IPS DF 6.9 (cell line): ENCODE results near the gene NDUFV3.
A peak's percentile ranks its signal among the peaks of the same experiment; 100 is the strongest.
"Not testable (repeated sequence)": the region's sequence is repeated elsewhere in the genome, so short reads cannot be mapped to it uniquely, and the experiment has no call there.

Experiments
- DNase-seq: peaks from one replicate; pipeline ENCODE4 v3.0.0-alpha.2; 2013; ENCODE audit warnings: low read depth, low spot score
- H3K27ac ChIP-seq: one replicate; pipeline ENCODE4 v1.5.1; 2013; ENCODE audit warnings: low read length, control low read depth
- H3K27me3 ChIP-seq: 2 replicates; pipeline ENCODE4 v1.6.1; 2013; ENCODE audit warnings: mild to moderate bottlenecking, low read length; ENCODE audit not compliant: control insufficient read depth, insufficient read depth
- H3K36me3 ChIP-seq: 2 replicates; pipeline ENCODE4 v1.6.1; 2013; ENCODE audit warnings: low read length; ENCODE audit not compliant: control insufficient read depth, insufficient read depth
- H3K4me1 ChIP-seq: 2 replicates; pipeline ENCODE4 v1.6.1; 2013; ENCODE audit warnings: low read length; ENCODE audit not compliant: control insufficient read depth, insufficient read depth
- H3K4me3 ChIP-seq: 2 replicates; pipeline ENCODE4 v1.5.1; 2013; ENCODE audit warnings: mild to moderate bottlenecking, low read length
- H3K9me3 ChIP-seq: 2 replicates; pipeline ENCODE4 v1.6.1; 2013; ENCODE audit warnings: low read length, inconsistent platforms; ENCODE audit not compliant: control insufficient read depth, insufficient read depth
- WGBS: extraction: QIAGEN DNeasy Blood & Tissue Kit; methylation state at CpG from one replicate; pipeline ENCODE4 v1.1.7; 2013; ENCODE audit warnings: mixed read lengths, missing lambda C conversion rate; ENCODE audit not compliant: insufficient read length, insufficient coverage; 5-methylcytosine and 5-hydroxymethylcytosine counted together

Gene NDUFV3

GRCh38 chr21:42892931-42893755 is at the start of gene NDUFV3:
Gene NDUFV3 (plus strand): TSS chr21:42893309. CDS start chr21:42893334, 25 bp downstream.
- no peaks in the 10 kb centered on the region for H3K36me3 ChIP-seq
- H3K27ac ChIP-seq, result no peak within 1 kb of the TSS
- peak within 1 kb of the TSS; percentile 98 for H3K4me3 ChIP-seq
- peak; percentile 91 for DNase-seq
- no peaks in the 10 kb centered on the region for H3K27me3 ChIP-seq
- no peaks in the 10 kb centered on the region for H3K9me3 ChIP-seq
- no CpG with 5 or more reads among the region's 87 CpGs for WGBS
- no peaks in the 10 kb centered on the region for H3K4me1 ChIP-seq

GRCh38 chr21:42844411-42845113 is 48.5 kb upstream of the NDUFV3 start:
- WGBS, result no CpG with 5 or more reads among the region's 22 CpGs
- Histone ChIP-seq H3K9me3 (no peaks in the 10 kb centered on the region), H3K27me3 (no peaks in the 10 kb centered on the region), H3K4me1 (no peaks in the 10 kb centered on the region), H3K36me3 (peaks cover 44% of the 10 kb centered on the region), H3K4me3 (no peak overlapping the region), H3K27ac (no peak overlapping the region)
- DNase-seq, result no peak

GRCh38 chr21:42845296-42845965 is 47.7 kb upstream of the NDUFV3 start:
- Histone ChIP-seq H3K36me3 (peaks cover 47% of the 10 kb centered on the region), H3K9me3 (no peaks in the 10 kb centered on the region), H3K27ac (no peak overlapping the region), H3K4me3 (no peak overlapping the region), H3K27me3 (no peaks in the 10 kb centered on the region), H3K4me1 (no peaks in the 10 kb centered on the region)
- no CpG with 5 or more reads among the region's 21 CpGs for WGBS
- no peak for DNase-seq

- no peak overlapping the region for H3K4me3 ChIP-seq
- DNase-seq, result no peak
- H3K9me3 ChIP-seq, result no peaks in the 10 kb centered on the region
- no peak overlapping the region for H3K27ac ChIP-seq
- no peaks in the 10 kb centered on the region for H3K27me3 ChIP-seq
- no CpG with 5 or more reads among the region's 10 CpGs for whole genome bisulfite sequencing
- H3K36me3 ChIP-seq, result peaks cover 45% of the 10 kb centered on the region
- no peaks in the 10 kb centered on the region for H3K4me1 ChIP-seq
Observed at GRCh38 chr21:42846221-42846620, 46.9 kb upstream of the NDUFV3 start.

- WGBS, result no CpG with 5 or more reads among the region's 18 CpGs
- Histone ChIP-seq H3K4me1 (no peaks in the 10 kb centered on the region), H3K9me3 (no peaks in the 10 kb centered on the region), H3K36me3 (peaks cover 52% of the 10 kb centered on the region), H3K27me3 (no peaks in the 10 kb centered on the region), H3K27ac (no peak overlapping the region), H3K4me3 (no peak overlapping the region)
- DNase-seq, result no peak
Observed at GRCh38 chr21:42847051-42847707, 45.9 kb upstream of the NDUFV3 start.

- no peaks in the 10 kb centered on the region for H3K27me3 ChIP-seq
- no peak for DNase-seq
- H3K36me3 ChIP-seq, result peaks cover 55% of the 10 kb centered on the region
- no peak overlapping the region for H3K27ac ChIP-seq
- no peak overlapping the region for H3K4me3 ChIP-seq
- no CpG with 5 or more reads among the region's 4 CpGs for WGBS
- no peaks in the 10 kb centered on the region for H3K9me3 ChIP-seq
- no peaks in the 10 kb centered on the region for H3K4me1 ChIP-seq
Observed at GRCh38 chr21:42847726-42848125, 45.4 kb upstream of the NDUFV3 start.

- not testable (repeated sequence) for H3K27ac ChIP-seq, H3K4me1 ChIP-seq, DNase-seq, H3K9me3 ChIP-seq, H3K27me3 ChIP-seq, H3K4me3 ChIP-seq
- peaks cover 61% of the 10 kb centered on the region for H3K36me3 ChIP-seq
- no CpG with 5 or more reads among the region's 95 CpGs for WGBS
Observed at GRCh38 chr21:42848144-42848931, 44.8 kb upstream of the NDUFV3 start.

- Histone ChIP-seq H3K36me3 (peaks cover 69% of the 10 kb centered on the region), H3K4me1 (no peaks in the 10 kb centered on the region), H3K27ac (no peak overlapping the region), H3K9me3 (no peaks in the 10 kb centered on the region), H3K27me3 (no peaks in the 10 kb centered on the region), H3K4me3 (no peak overlapping the region)
- no CpG with 5 or more reads among the region's 54 CpGs for WGBS
- DNase-seq, result no peak
Observed at GRCh38 chr21:42848932-42849758, 44.0 kb upstream of the NDUFV3 start.

GRCh38 chr21:42849759-42850412 is 43.2 kb upstream of the NDUFV3 start:
- no peak overlapping the region for H3K27ac ChIP-seq
- WGBS, result no CpG with 5 or more reads among the region's 29 CpGs
- no peak for DNase-seq
- H3K27me3 ChIP-seq, result no peaks in the 10 kb centered on the region
- H3K4me1 ChIP-seq, result no peaks in the 10 kb centered on the region
- H3K4me3 ChIP-seq, result no peak overlapping the region
- H3K9me3 ChIP-seq, result no peaks in the 10 kb centered on the region
- H3K36me3 ChIP-seq, result peaks cover 70% of the 10 kb centered on the region
